OCI-M2 (cell line): ENCODE measurements around the gene RHBDL3.
"Not testable (repeated sequence)": the region's sequence is repeated elsewhere in the genome, so short reads cannot be mapped to it uniquely, and the experiment has no call there.

Experiments used
- DNase-seq: peaks from one replicate; lab custom pipeline; 2025; ENCODE audit not compliant: unreplicated experiment; lab: John Stamatoyannopoulos, UW

Gene RHBDL3, protein sequence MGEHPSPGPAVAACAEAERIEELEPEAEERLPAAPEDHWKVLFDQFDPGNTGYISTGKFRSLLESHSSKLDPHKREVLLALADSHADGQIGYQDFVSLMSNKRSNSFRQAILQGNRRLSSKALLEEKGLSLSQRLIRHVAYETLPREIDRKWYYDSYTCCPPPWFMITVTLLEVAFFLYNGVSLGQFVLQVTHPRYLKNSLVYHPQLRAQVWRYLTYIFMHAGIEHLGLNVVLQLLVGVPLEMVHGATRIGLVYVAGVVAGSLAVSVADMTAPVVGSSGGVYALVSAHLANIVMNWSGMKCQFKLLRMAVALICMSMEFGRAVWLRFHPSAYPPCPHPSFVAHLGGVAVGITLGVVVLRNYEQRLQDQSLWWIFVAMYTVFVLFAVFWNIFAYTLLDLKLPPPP

DNA sequence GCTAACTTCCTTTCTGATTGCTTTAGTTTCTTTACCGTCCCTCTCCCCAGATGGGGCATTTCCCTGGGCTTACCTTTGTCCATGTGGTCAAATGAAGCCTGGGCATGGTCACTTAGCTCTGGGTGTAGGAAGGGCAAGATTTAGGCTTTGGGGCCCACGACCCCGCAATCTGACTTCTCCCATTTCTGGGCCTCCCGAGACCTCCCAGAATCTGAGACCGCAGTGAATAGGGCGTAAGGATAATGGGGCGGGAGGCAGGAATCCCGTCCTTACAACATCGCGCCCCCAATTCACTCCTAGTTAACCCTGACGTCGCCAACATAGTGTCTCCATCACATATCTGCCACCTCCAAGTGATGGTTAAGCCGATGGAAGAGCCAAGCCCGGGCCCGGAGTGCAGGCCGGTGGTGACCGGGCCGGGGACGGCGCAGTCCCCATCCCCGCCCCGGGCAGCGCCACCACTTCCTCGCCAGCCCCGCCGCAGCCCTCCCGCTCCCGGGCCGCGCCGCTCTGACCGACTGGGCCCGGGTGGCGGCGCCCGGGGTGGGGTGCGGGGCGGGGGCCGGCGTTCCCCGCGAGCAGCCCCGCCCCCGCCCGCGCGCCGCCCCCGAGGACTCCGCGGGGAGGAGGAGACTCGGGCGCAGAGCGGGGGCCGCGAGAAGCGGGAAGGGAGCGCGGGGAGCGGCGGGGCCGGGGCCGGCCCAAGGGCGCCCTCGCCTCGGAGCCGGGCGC is at the start of gene RHBDL3:
Gene RHBDL3 (plus strand): TSS at position 641 of the 732 bp plus-strand sequence. CDS start 358 bp downstream, outside the sequence.
- no peak for DNase-seq

DNA sequence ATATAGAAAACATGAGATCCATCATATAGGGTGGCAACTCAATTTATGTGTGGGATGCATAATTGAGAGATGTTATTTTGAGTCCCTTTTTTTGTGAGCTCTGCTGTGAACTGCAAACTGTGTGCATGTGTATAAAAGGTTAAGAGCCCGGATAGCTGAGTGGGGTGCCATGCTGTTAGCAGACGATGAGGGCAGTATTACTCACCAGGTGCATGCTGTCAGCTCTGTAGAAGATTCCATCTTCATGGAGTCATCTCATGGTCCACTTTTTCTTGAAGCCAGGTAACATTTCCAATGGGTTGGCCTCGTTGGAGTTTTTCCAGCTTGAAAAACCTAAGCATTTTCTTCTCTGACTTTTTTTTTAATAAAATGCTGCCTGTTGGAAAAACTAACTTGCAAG is 43.0 kb upstream of the RHBDL3 start:
- no peak for DNase-seq

DNA sequence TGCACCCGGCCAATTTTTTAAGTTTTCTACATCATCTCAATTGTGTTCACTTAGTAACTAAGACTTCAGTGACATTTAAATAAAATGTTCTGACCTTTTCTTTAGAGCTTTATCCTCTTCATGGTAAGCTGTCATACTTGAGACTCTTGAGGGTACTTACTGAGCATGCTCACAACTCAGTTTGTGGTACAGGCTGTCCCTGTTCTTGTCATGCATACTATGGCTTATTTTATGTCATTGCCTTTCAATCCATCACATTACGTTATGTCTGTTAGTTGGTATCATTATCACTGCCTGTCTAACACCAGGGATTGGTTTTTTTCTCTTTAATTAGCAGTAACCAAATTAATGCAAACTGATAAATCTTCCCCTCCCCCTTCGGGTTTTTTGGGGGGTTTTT is 41.9 kb upstream of the RHBDL3 start:
- no peak for DNase-seq

DNA sequence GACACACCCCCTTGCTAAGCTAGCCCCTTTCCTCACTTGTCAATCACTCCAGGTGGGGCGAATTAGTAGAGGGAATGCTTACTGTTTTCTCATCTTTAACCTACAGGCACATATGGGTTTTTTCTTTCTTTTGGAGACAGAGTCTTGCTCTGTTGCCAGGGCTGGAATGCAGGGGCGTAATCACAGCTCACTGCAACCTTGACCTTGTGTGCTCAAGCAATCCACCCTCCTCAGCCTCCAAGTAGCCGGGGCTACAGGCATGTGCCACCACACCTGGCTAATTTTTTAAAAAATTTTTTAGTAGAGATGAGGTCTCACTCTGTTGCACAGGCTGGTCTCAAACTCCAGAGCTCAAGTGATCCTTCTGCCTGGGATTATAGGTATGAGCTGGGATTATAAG is 38.7 kb upstream of the RHBDL3 start:
- DNase-seq = no peak

DNA sequence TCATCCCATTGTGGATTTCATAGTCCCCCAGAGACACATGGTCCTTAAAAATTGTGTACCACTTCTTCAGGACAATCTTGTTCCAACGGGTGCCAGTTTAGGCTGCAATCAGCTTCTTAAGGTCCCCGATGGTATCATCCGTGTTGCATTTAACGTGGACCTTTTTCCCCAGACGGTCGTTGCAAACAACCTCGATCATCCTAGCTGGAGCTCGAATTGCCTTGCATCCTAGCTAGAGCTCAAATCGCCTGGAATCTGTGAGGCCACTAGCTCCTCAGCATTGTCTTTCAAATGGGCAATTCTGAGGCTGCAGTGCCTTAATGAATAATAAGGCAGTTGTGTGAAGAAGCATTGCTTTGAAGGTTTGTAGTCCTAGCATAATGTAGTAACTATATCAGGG is 37.7 kb upstream of the RHBDL3 start:
- no peak for DNase-seq

DNA sequence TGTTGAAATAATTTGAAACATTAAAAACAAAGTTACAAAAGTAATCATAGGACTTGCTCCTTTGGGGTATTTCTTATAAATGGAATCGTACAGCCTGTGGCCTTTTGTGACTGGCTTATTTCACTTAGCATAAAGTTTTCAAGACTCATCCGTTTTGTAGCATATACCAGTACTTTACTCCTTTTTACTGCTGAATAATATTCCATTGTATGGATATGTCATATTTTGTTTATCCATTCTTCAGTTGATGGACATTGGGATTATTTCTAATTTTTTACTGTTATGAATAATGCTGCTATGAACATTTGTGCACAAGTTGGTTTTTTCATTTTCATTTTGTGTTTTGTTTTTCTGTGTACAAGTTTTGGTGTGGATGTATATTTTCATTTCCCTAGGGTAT is 30.0 kb upstream of the RHBDL3 start:
- DNase-seq = no peak

DNA sequence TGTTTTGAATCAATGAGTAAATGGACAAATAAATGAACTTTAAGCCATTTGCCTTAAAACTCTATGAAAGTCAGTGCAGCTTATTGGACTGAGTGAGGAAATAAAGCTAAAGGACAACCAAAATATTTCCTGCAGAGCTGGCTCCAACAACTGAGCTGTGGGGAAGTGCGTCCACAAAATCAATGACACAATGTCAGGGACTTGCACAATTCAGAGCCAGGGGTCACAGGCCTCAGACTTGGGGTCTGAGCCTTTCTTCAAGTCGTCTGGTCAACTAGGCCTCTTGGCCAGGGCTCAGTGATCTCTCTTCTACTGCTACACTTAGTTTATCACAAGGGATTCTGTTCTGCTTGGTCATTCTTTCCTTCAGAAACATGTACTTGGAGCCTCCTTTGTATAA is 26.2 kb upstream of the RHBDL3 start:
- DNase-seq = no peak

DNA sequence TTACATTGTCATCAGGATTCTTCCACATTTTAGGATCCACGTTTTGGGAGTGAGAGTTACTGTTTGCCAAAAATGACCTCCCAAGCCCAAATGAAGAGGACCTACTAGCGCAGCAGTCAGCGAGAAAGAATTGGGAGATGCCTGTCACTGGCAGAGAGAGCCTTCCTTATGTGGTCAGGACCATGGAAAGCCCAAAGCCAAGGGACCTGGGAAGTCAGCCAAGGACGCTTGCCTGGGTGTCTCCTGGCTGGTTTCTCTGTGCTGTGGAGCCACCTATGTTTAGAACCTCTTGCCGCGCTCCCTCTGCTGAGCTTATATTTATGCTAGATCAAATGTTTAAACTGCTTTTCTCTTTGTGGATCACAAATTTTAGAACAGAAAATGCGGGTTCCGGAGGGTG is 24.9 kb upstream of the RHBDL3 start:
- no peak for DNase-seq

DNA sequence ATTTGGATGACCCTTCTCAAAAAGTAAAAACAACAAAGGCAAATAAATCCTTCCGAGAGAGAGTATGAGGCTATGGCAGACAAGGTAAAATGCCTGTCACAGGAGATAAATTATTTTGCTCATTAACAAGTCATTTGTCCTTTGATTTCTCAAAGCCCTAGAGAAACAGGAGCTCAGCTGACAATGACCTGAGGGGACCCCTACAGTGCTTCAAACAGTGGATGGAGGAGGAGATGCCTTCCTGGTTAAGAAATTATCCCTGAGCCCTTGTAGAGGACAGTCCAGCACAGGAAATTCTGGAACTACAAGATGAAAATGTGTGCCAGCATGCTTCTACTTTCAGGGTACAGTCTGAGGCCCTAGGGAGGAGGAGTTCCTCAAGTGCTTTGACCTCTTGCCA is 24.0 kb upstream of the RHBDL3 start:
- DNase-seq = no peak

DNA sequence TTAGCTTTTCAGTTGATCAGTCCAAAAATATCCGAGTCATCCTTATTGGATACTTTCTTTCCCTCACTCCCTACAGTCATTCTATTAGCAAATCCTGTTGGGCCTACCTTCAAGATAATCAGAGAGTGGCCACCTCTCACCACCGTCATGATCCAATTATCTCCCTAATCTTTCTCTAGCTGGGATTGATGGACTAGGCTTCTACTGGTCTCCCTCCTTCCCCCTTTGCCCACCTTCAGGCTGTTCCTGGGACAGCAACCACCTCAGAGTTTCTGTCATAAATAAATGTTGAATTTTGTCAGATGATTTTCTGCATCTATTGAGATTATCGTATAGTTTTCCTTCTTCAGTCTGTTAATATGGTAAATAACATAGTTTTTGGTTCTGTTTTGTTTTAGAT is 16.2 kb upstream of the RHBDL3 start:
- DNase-seq = no peak

DNA sequence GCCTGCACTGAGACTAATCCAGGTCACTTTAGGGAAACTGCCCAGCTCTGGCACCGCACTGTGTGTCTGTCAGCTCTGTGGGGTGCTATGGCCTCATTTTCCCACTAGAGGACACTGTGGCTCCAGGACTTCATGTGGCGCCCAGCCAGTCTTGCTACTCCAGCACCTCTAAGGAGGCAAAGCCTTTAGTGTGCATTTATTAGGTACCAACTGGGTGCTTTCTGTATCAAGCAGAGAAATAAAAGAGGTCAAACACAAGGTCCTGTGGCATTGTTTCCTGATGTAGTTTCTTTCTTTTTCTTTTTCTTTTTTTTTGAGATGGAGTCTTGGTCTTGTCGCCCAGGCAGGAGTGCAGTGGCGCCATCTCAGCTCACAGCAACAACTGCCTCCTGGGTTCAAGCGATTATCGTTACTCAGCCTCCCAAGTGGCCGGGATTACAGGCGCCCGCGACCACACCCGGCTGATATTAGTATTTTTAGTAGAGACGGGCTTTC is 12.5 kb upstream of the RHBDL3 start:
- peak; percentile 28 for DNase-seq

DNA sequence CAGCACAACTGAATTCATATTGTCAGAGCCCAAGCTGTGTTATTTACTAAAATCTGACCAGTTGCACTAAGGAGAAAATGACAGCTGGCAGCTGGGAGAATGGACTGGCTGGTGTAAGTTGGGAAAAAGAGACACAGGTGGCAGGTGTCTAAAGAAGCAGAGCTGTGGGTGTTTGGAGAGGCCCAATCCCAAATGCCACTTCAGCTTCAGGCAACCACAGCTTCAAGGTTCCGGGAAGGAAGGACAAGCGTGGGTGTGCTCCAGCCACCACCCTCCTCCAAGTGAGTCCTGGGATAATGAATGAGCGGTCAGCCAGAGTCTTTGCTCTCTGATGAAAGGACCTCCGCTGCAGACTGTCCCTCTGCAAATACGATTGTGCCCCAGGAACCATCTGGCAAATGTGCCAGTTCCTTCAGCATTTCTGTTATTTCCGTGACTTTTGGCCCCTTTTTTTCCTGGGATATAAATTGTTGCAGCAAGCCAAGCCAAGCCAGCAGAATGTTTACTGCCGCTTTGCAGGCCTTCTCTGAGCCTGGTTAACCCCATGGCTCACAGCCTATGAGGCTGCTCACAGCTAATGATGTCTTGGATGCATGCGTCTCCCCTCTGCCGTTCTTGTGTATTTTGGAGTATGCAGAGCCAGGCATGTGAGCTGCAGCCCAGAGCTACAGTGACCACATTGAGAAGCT is 9.5 kb upstream of the RHBDL3 start:
- no peak for DNase-seq

DNA sequence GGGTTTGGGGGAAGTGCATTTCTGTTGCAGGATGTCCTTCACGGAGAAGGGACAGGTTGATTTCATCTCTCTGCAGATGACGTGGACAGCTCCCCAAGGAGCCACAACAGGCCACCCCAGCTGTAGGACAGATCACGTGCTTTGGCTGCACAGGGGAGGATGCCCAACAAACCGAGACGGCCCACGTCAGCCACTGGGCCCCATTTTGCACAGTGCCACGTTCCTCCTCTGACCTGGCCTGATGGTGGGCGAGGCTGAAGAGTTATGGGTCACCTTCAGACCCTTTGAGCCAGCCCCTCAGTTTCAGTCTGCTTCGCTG is 9.0 kb upstream of the RHBDL3 start:
- no peak for DNase-seq

DNA sequence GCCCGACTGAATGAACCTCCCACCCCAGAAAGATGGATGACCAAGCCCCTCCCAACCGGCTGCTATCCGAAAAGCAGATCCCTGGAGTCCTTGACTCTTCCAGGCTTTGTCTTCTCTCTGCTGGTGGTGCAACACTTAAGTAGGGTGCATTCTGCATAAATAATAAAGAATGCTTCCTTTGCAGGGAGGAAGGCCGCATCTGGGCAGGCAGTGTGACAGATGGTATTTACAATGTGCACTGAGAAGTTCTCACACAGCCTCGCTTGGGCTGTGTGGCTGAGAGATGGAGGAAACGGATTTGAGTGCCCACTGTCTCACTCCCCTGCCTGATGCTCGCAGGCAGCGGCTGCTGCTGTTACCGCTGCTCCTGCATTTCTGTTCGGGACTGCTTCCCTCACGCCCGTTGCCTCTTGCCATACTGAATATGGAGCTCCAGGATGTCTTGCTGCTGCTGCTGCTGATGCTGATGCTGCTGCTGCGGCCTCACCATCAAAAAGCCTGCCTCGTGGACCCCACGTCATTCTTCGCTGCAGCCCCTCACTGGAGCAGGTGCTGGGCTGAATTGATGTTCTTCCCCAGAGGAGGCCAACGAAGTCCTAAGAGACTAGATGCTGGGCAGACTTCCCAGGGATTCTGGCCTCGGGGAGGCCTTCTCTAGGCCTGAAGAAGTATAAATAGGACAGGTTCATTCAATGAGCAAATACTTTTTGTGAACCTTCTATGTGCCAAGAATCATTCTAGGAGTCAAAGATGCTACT is 7.1 kb upstream of the RHBDL3 start:
- no peak for DNase-seq

DNA sequence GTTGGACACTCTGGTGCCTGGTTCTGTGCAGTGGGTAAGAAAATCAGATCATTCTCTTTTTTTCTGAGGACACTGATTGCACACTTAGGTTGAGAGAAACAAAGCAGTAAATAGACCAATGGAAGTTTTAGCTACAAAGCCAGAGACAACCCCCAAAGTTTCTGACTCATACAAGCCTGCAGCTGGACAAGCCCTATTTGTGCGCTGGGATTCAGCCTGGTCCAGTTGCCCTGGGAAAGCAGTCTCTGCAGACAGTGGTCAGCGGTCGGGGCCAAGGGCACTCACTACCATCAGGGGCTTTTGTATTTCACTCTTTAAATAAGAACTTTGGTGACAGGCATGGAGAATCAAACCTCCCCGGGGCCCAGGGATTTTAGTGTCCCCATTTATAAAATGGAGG is 6.0 kb upstream of the RHBDL3 start:
- no peak for DNase-seq

DNA sequence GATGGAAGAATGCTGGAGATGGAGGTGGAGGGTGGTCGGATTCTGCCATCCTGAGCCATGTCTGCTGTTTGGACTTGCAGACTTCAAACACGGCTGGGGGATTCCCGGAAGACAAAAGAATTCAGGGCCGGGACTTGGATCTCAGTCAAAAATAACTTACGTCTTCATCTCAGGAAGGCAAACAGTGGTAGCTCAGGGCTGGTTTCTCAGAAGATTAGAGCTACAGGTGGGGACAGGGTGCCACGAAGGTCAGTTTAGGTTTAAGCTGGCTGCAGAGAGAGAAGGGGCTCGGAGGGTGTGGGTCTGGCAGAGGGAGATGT is 4.3 kb upstream of the RHBDL3 start:
- no peak for DNase-seq

DNA sequence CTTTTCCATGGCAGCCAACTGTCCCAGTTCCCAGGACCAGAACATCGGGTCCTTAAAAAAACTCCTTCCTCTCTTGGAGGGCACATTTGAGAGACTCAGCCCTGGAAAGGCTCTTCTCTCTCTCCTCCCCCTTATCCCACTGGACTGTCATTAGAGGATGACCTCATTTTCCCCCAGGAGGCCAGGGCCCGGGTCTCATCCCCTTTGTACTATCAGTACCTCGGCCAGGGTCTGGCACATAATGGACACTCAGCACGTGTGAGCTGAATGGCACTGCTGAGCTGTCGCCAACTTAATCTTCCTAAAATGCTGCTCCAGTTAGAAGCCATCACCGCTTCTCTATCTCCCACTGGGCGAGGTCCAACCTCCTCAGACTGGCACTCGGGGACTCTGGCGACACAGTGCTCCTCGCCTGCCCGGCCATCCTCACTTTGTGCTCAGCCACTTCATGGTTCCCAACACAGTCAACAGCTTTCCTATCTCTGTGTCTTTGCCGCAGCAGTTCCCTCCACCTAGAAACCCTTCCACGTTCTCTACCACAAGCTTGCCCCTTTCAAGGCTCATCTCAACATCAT is 3.6 kb upstream of the RHBDL3 start:
- DNase-seq = no peak

DNA sequence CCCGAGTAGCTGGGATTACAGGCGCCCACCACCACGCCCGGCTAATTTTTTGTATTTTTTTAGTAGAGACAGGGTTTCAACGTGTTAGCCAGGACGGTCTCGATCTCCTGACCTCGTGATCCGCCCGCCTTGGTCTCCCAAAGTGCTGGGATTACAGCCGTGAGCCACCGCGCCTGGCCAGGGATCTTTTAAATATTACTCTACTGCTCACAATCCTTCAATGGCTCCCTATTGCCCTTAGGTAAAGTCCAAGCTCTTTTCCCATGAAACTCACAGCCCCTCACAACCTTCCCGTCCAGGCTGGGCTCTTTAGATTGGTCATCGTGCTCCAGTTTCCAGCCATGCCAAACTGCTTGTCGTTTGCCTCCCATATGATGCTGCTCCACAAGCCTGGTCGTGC is 2.1 kb upstream of the RHBDL3 start:
- not testable (repeated sequence) for DNase-seq

DNA sequence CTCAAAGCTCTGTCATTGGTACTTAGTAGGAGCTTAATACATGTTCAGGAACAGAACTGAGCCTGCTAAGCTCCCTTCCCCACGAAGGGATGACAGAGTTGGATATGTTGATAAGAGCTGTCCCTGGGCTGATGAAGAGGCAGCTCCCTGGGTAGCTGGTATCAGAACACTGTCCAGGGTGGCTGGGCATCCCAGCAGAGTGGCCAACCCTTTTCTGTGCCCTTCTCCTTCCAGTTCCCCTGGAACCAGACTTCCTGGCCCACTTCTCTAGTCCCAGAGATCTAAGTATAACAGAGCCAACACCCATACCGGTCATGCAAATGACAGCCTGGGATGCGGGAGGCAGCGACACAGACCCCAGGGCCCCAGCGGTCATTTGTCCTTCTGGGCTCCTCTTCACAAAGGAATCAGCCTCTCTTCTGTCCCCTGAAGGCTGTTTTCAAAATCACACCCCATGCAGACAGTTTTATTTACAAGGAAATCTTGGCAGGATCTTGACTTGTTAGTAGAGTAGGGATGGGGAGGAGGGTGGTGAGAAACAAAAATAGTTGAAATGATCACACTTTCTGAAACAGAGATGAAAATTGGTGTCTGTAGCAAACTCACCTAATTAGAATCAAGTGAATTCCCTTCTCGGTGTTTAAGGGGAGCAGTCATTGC is 1.4 kb upstream of the RHBDL3 start:
- DNase-seq = no peak

DNA sequence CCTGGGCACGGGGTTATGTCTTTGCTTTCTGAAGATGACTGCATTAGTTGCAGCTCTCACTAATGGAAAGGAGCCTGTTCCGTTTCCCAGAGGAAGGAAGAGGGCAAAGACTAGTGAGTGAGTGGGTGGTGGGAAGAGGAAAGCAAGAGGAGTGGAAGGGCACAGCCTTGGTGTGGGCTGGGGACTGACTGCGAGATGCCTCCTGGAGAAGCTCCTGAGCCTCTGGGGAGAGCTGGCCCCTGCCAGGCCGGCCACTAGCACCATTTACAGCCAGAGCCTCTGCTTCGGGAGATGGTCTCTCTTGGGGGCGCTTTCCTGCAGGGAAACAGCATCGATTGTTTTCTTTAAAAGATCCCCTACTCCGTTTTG is 825 bp upstream of the RHBDL3 start:
- DNase-seq = no peak

DNA sequence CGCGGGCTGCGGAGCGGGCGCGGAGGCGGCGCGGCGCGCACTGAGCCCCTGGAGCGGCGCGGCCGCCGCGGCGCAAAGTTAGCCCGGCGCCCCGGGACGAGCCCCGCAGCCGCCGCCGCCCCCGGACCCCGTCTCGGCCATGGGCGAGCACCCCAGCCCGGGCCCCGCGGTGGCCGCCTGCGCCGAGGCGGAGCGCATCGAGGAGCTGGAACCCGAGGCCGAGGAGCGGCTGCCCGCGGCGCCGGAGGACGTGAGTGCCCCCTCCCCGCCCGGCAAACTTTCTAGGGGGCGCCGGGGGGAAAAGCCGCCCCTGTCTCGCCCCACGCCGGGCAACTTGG is 388 bp downstream of the RHBDL3 start:
- no peak for DNase-seq
